ENCODE data around the gene ABCF3. TPM values are rescaled to one million over a fixed set of nuclear protein-coding genes. Genes with fewer than 3 reads are reported as not detected.
A peak's percentile ranks its signal among the peaks of the same experiment; 100 is the strongest.

Gene ABCF3
- total RNA-seq, 1 experiment from 2014 or later, result 56.1 TPM

DNA sequence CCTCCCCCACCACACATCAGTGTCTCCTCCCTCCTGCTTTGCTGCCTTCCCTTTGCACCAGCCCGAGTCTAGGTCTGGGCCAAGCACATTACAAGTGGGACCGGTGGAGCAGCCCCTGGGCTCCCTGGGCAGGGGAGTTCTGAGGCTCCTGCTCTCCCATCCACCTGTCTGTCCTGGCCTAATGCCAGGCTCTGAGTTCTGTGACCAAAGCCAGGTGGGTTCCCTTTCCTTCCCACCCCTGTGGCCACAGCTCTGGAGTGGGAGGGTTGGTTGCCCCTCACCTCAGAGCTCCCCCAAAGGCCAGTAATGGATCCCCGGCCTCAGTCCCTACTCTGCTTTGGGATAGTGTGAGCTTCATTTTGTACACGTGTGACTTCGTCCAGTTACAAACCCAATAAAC, 2.3 kb upstream of the ABCF3 start:
- TF ChIP-seq, protein P1, sequence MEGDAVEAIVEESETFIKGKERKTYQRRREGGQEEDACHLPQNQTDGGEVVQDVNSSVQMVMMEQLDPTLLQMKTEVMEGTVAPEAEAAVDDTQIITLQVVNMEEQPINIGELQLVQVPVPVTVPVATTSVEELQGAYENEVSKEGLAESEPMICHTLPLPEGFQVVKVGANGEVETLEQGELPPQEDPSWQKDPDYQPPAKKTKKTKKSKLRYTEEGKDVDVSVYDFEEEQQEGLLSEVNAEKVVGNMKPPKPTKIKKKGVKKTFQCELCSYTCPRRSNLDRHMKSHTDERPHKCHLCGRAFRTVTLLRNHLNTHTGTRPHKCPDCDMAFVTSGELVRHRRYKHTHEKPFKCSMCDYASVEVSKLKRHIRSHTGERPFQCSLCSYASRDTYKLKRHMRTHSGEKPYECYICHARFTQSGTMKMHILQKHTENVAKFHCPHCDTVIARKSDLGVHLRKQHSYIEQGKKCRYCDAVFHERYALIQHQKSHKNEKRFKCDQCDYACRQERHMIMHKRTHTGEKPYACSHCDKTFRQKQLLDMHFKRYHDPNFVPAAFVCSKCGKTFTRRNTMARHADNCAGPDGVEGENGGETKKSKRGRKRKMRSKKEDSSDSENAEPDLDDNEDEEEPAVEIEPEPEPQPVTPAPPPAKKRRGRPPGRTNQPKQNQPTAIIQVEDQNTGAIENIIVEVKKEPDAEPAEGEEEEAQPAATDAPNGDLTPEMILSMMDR (conservative IDR thresholded peaks at IDR 0.05), result no peak
- Mint-ChIP-seq H3K4me3 (no peak overlapping the region), H3K4me1 (peaks cover 25 to 29% of the 10 kb centered on the region in 2 experiments), H3K9me3 (no peaks in the 10 kb centered on the region; a peak in 1 of 5 replicates), H3K27ac (peak overlapping the region; percentile 72 to 93 (median 88); a peak in 4 of 7 replicates), H3K36me3 (ENCODE audit: insufficient read depth in 1 of 3, low read depth in 3 of 3) (peaks cover 62 to 80% (median 72%) of the 10 kb centered on the region in 3 experiments), H3K27me3 (ENCODE audit: low read depth) (peaks cover 1% of the 10 kb centered on the region; the same call in 1 of the 2 replicates)
- H3K27me3 ChIP-seq (ENCODE audit: insufficient read depth, low read length), result no peaks in the 10 kb centered on the region
- no peak overlapping the region for H3K4ac ChIP-seq (ENCODE audit: low read depth, low read length)
- no peak overlapping the region for H3K56ac ChIP-seq (ENCODE audit: insufficient read length, low read depth, low read length)
- WGBS (ENCODE audit: extremely low coverage, insufficient read length, low lambda C conversion rate), result no CpG with 5 or more reads among the region's 5 CpGs
- no peak overlapping the region for H3K14ac ChIP-seq (ENCODE audit: insufficient read depth, low read length)
- peaks cover 5% of the 10 kb centered on the region for H3K79me1 ChIP-seq (ENCODE audit: insufficient read depth, low read depth, low read length, poor library complexity, severe bottlenecking)
- H2BK5ac ChIP-seq (ENCODE audit: insufficient read length, low read length), result no peak overlapping the region
- H3K4me2 ChIP-seq (ENCODE audit: insufficient read depth, insufficient read length, low read length), result no peak overlapping the region
- H2BK15ac ChIP-seq (ENCODE audit: low read depth, low read length), result no peak overlapping the region
- no peak overlapping the region for H4K91ac ChIP-seq (ENCODE audit: insufficient read length, low read depth, low read length)
- no peak overlapping the region for H4K5ac ChIP-seq (ENCODE audit: insufficient read length, low read depth, low read length)
- H2AFZ ChIP-seq (ENCODE audit: low read length), result no peak overlapping the region
- no peak overlapping the region for H2BK120ac ChIP-seq (ENCODE audit: low read depth, low read length, poor library complexity, severe bottlenecking)
- no peak overlapping the region for H2BK20ac ChIP-seq (ENCODE audit: low read depth, low read length, poor library complexity, severe bottlenecking)
- H4K8ac ChIP-seq (replicated peaks; ENCODE audit: insufficient read length, low read depth, low read length), result no peak overlapping the region
- peaks cover 14% of the 10 kb centered on the region for H3K23me2 ChIP-seq (ENCODE audit: insufficient read length, low read depth, low read length, poor library complexity, severe bottlenecking)
- no peak overlapping the region for H3K23ac ChIP-seq (ENCODE audit: insufficient read length, low read depth, low read length)
- H3K18ac ChIP-seq (ENCODE audit: insufficient read length, low read depth, low read length), result no peak overlapping the region
- no peaks in the 10 kb centered on the region for H3K9me3 ChIP-seq (ENCODE audit: control insufficient read depth, low read depth, low read length)
- H2AK5ac ChIP-seq (ENCODE audit: insufficient read length, low read length), result no peak overlapping the region
- H3K27ac ChIP-seq (ENCODE audit: insufficient read length, low read depth, low read length), result no peak overlapping the region
- no peak overlapping the region for H2BK12ac ChIP-seq (ENCODE audit: insufficient read length, low read depth, low read length)
- no peaks in the 10 kb centered on the region for H4K20me1 ChIP-seq (ENCODE audit: control insufficient read depth, insufficient read depth, insufficient read length)
- no peaks in the 10 kb centered on the region for H3K4me1 ChIP-seq (ENCODE audit: insufficient read depth, low read length)
- H3K9ac ChIP-seq (ENCODE audit: extremely low read depth, insufficient read length, low read length), result no peak overlapping the region
- no peak overlapping the region for H3T11ph ChIP-seq (ENCODE audit: low read length)
- peaks cover 5% of the 10 kb centered on the region; the same call in 1 of the 2 replicates for H3K79me2 ChIP-seq (ENCODE audit: insufficient read depth, low read length)
- DNase-seq, result no peak
